CD4-positive, alpha-beta memory T cell (primary cell): ENCODE data around the gene UBN1. TPM values are rescaled to one million over a fixed set of nuclear protein-coding genes. Genes with fewer than 3 reads are reported as not detected.

ENCODE experiments used
- CTCF ChIA-PET: fragments of 350-600 bp; sonication (Branson Sonifier 250); formaldehyde crosslinking; loops from one replicate; lab custom pipeline; 2021; ENCODE audit warnings: inconsistent platforms; ENCODE audit not compliant: partially characterized antibody; lab: Charles Lee
- POLR2A ChIA-PET: fragments of 350-600 bp; sonication (Branson Sonifier 250); formaldehyde crosslinking; loops from one replicate; lab custom pipeline; 2021; ENCODE audit not compliant: partially characterized antibody; lab: Charles Lee
- DNase-seq, 5 donors: peaks; one replicate each; pipeline versions ENCODE4 v3.0.0 to v3.0.0-alpha.2; 2020 to 2022; ENCODE audit warnings: mixed read lengths in 1 of 5
- H3K27ac ChIP-seq: one replicate; pipeline ENCODE4 v1.7.0; 2013; ENCODE audit warnings: low read depth, low read length
- H3K27me3 ChIP-seq: 2 replicates; pipeline ENCODE4 v1.7.0; 2013; ENCODE audit warnings: mild to moderate bottlenecking, low read length, moderate library complexity; ENCODE audit not compliant: insufficient read depth
- H3K36me3 ChIP-seq: 2 replicates; pipeline ENCODE4 v1.7.0; 2013; ENCODE audit warnings: mild to moderate bottlenecking, low read length, moderate library complexity; ENCODE audit not compliant: insufficient read depth
- H3K4me1 ChIP-seq: 2 replicates; pipeline ENCODE4 v1.7.0; 2013; ENCODE audit warnings: mild to moderate bottlenecking, low read length, moderate library complexity; ENCODE audit not compliant: insufficient read depth
- H3K4me3 ChIP-seq, 2 donors: one replicate each; pipeline ENCODE4 v1.7.0; 2013; ENCODE audit warnings: low read length in 2 of 2, mild to moderate bottlenecking in 1 of 2
- H3K9me3 ChIP-seq, 2 donors: one replicate each; pipeline ENCODE4 v1.7.0; 2013; ENCODE audit warnings: low read length in 2 of 2, control low read depth in 1 of 2; ENCODE audit not compliant: control insufficient read depth in 1 of 2
- H3K27ac Mint-ChIP-seq, 7 donors: one replicate each; pipeline ENCODE4 v1.8.0; 2020 to 2021; ENCODE audit warnings: mixed read lengths in 7 of 7, mild to moderate bottlenecking in 6 of 7, inconsistent platforms in 3 of 7, moderate library complexity in 3 of 7
- H3K27me3 Mint-ChIP-seq, 2 donors: one replicate each; pipeline ENCODE4 v1.8.0; 2020 to 2021; ENCODE audit warnings: mixed read lengths in 2 of 2
- H3K36me3 Mint-ChIP-seq, 2 donors: one replicate each; pipeline ENCODE4 v1.8.0; 2020 to 2021; ENCODE audit warnings: mixed read lengths in 2 of 2, inconsistent platforms in 1 of 2, mild to moderate bottlenecking in 1 of 2
- H3K4me1 Mint-ChIP-seq, 4 donors: one replicate each; pipeline ENCODE4 v1.8.0; 2020 to 2021; ENCODE audit warnings: mixed read lengths in 4 of 4, mild to moderate bottlenecking in 1 of 4
- H3K4me3 Mint-ChIP-seq, 8 donors: one replicate each; pipeline ENCODE4 v1.8.0; 2020 to 2021; ENCODE audit warnings: mixed read lengths in 8 of 8, mild to moderate bottlenecking in 7 of 8, moderate library complexity in 6 of 8, inconsistent platforms in 3 of 8
- H3K9me3 Mint-ChIP-seq, 8 donors: one replicate each; pipeline ENCODE4 v1.8.0; 2020 to 2021; ENCODE audit warnings: mixed read lengths in 8 of 8, mild to moderate bottlenecking in 5 of 8, inconsistent platforms in 3 of 8, moderate library complexity in 1 of 8
- intact Hi-C: fragments of 100-400 bp; cut with micrococcal nuclease; formaldehyde crosslinking; loops from one replicate; pipeline ENCODE4 v1.15.1; 2023
- polyA plus RNA-seq, 2 donors: library from polyadenylated mRNA; unstranded; fragments of 300-500 nt; fragmentation: Illumina TruSeq; gene quantifications; one replicate each; pipeline ENCODE4 v1.2.3, GENCODE V29; 2021
- total RNA-seq, 2 experiments: library from RNA; stranded (reverse); gene quantifications; one replicate each; pipeline ENCODE4 v1.2.3, GENCODE V29; 2021

The UBN1 gene
- total and polyA plus RNA-seq, 4 experiments from 2014 or later = 6.0 to 42.7 (median 29.0) TPM

- Mint-ChIP-seq H3K27ac (peak overlapping the region in 2 of 7 donors; percentile 17 to 73), H3K4me1 (peaks cover 0 to 4% (median 0%) of the 10 kb centered on the region in 4 donors), H3K4me3 (no peak overlapping the region), H3K27me3 (no peaks in the 10 kb centered on the region), H3K9me3 (peaks cover 0 to 3% (median 0%) of the 10 kb centered on the region in 8 donors), H3K36me3 (peaks cover 51 to 73% of the 10 kb centered on the region in 2 donors)
- no peak for DNase-seq
- Histone ChIP-seq H3K4me1 (no peaks in the 10 kb centered on the region), H3K27ac (no peak overlapping the region), H3K27me3 (no peaks in the 10 kb centered on the region), H3K9me3 (no peaks in the 10 kb centered on the region), H3K4me3 (no peak overlapping the region), H3K36me3 (peaks cover 66% of the 10 kb centered on the region)
- ChIA-PET POLR2A (no interaction called here), CTCF (no interaction called here)
- intact Hi-C loops = no loop called here
These were observed 26.6 kb upstream of the UBN1 start for GRCh38 chr16:4820652-4821051.

- Mint-ChIP-seq H3K27ac (peak overlapping the region in 1 of 7 donors; percentile 38), H3K4me1 (peaks cover 0 to 4% (median 0%) of the 10 kb centered on the region in 4 donors)
These were observed 22.1 kb upstream of the UBN1 start for GRCh38 chr16:4825196-4825595.

DNA sequence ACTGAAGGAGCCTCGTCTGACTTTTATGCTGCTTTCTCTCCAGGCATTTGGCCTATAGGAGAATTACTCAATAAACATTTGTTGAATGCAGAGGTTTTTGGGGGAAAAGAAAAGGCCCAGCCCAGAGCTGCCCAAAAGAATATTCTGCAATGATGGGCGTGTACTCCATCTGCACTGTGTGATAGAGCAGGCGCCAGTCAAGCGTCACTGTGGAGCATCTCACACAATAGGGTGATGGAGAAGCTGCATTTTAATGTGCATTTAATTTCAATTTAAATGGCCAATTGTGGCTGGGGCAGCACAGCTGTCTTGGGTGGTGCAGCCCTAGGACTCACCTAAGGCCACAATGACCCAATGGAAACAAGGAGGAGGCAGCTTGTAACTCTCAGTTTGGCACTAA, 20.8 kb upstream of the UBN1 start:
- peaks cover 76% of the 10 kb centered on the region for H3K36me3 ChIP-seq
- Mint-ChIP-seq H3K9me3 (no peaks in the 10 kb centered on the region), H3K4me1 (peaks cover 0 to 10% (median 0%) of the 10 kb centered on the region in 4 donors), H3K27me3 (no peaks in the 10 kb centered on the region), H3K36me3 (peaks cover 44 to 77% of the 10 kb centered on the region in 2 donors), H3K4me3 (no peak overlapping the region), H3K27ac (peak overlapping the region in 1 of 7 donors; percentile 47)
- no peaks in the 10 kb centered on the region for H3K9me3 ChIP-seq
- no peak overlapping the region for H3K4me3 ChIP-seq
- no peaks in the 10 kb centered on the region for H3K4me1 ChIP-seq
- DNase-seq = no peak
- intact Hi-C loops = no loop called here
- no peaks in the 10 kb centered on the region for H3K27me3 ChIP-seq
- ChIA-PET CTCF (no interaction called here), POLR2A (interaction anchor here (1.3 kb wide), 1 partner anchor 24 kb away, joined by 3 read pairs; the partner anchor contains the start of gene ROGDI)
- H3K27ac ChIP-seq = no peak overlapping the region

More at GRCh38 chr16:4825196-4825595, 22.1 kb upstream of the UBN1 start:
- intact Hi-C loops = no loop called here
- Histone ChIP-seq H3K9me3 (no peaks in the 10 kb centered on the region), H3K4me3 (no peak overlapping the region), H3K4me1 (no peaks in the 10 kb centered on the region), H3K27ac (no peak overlapping the region), H3K27me3 (no peaks in the 10 kb centered on the region), H3K36me3 (peaks cover 73% of the 10 kb centered on the region)
- no peaks in the 10 kb centered on the region for H3K27me3 Mint-ChIP-seq
- ChIA-PET CTCF (no interaction called here), POLR2A (interaction anchor here (1.4 kb wide), 1 partner anchor 23 kb away, joined by 5 read pairs; the partner anchor contains the start of gene ROGDI)
- H3K9me3 Mint-ChIP-seq = no peaks in the 10 kb centered on the region
- no peak overlapping the region for H3K4me3 Mint-ChIP-seq
- DNase-seq = no peak
- H3K36me3 Mint-ChIP-seq = peaks cover 43 to 74% of the 10 kb centered on the region in 2 donors

DNA sequence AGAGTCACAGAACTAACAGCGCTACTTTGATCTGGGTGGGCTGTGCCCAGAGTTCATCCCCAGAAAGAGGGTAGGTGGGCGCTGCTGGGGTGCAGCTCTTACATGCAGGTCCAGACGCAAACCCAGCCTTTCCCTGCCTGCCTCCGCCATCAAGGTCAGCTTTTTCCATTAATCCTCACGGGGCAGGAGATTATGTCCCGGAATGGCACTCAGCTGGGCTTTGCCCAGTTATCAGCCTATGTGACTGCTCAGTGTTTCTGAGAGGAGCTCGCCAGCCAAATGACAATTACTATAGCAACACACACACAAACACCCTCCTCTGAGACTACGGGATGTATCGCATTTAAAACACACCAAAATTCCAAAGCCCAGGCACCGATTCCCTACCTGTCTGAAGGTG, 20.3 kb upstream of the UBN1 start:
- Mint-ChIP-seq H3K9me3 (no peaks in the 10 kb centered on the region), H3K27ac (peak overlapping the region in 2 of 7 donors; percentile 13 to 36), H3K4me3 (no peak overlapping the region), H3K4me1 (peaks cover 0 to 10% (median 0%) of the 10 kb centered on the region in 4 donors), H3K36me3 (peaks cover 46 to 76% of the 10 kb centered on the region in 2 donors), H3K27me3 (no peaks in the 10 kb centered on the region)
- no peak overlapping the region for H3K4me3 ChIP-seq
- no peaks in the 10 kb centered on the region for H3K9me3 ChIP-seq
- POLR2A ChIA-PET = interaction anchor here (1.3 kb wide), 1 partner anchor 25 kb away, joined by 3 read pairs; the partner anchor contains the start of gene ROGDI
- intact Hi-C loops = no loop called here
- no peaks in the 10 kb centered on the region for H3K27me3 ChIP-seq
- peaks cover 76% of the 10 kb centered on the region for H3K36me3 ChIP-seq
- no peaks in the 10 kb centered on the region for H3K4me1 ChIP-seq
- DNase-seq = no peak
- CTCF ChIA-PET = no interaction called here
- no peak overlapping the region for H3K27ac ChIP-seq

- Mint-ChIP-seq H3K27me3 (no peaks in the 10 kb centered on the region), H3K36me3 (peaks cover 49 to 77% of the 10 kb centered on the region in 2 donors), H3K4me3 (no peak overlapping the region), H3K4me1 (peaks cover 1 to 12% (median 7%) of the 10 kb centered on the region in 4 donors), H3K27ac (peak overlapping the region in 2 of 7 donors; percentile 8 to 84), H3K9me3 (no peaks in the 10 kb centered on the region)
- CTCF ChIA-PET = no interaction called here
- intact Hi-C loops = no loop called here
- peaks cover 8% of the 10 kb centered on the region for H3K4me1 ChIP-seq
- peaks cover 75% of the 10 kb centered on the region for H3K36me3 ChIP-seq
- POLR2A ChIA-PET = interaction anchor here (0.9 kb wide), 1 partner anchor 10 kb away, joined by 3 read pairs; no protein-coding TSS in a partner anchor
- H3K4me3 ChIP-seq = no peak overlapping the region
- no peaks in the 10 kb centered on the region for H3K27me3 ChIP-seq
- DNase-seq = no peak
- no peaks in the 10 kb centered on the region for H3K9me3 ChIP-seq
- H3K27ac ChIP-seq = no peak overlapping the region
These were observed 18.5 kb upstream of the UBN1 start for GRCh38 chr16:4828567-4829321.

DNA sequence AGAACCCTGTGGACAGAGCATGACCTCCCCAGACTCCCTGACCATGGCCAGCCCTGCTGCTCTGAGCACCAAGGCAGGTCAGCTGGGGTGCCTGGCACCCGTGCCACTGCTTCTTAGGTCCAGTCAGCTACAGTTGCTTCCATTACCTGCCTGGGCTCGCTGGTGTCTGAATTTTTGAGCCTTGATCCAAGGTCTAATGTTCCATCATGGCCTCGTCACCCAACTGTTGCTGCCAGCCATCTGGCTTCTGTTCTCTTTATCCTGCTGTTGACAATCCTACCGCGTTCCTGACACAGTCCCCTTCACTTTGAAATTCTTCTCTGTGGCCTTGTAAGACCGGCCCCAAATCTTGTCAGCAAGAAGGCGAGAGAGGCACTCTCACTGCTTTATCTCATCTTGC, 16.9 kb upstream of the UBN1 start:
- H3K27me3 Mint-ChIP-seq = no peaks in the 10 kb centered on the region
- H3K27me3 ChIP-seq = no peaks in the 10 kb centered on the region
- H3K4me3 ChIP-seq = no peak overlapping the region
- ChIA-PET CTCF (interaction anchor here (0.6 kb wide), 1 partner anchor 58 kb away, joined by 3 read pairs; no protein-coding TSS in a partner anchor), POLR2A (no interaction called here)
- no peak overlapping the region for H3K4me3 Mint-ChIP-seq
- peaks cover 38 to 69% of the 10 kb centered on the region in 2 donors for H3K36me3 Mint-ChIP-seq
- H3K27ac ChIP-seq = no peak overlapping the region
- intact Hi-C loops = no loop called here
- H3K4me1 Mint-ChIP-seq = peaks cover 1 to 21% (median 5%) of the 10 kb centered on the region in 4 donors
- H3K9me3 ChIP-seq = no peaks in the 10 kb centered on the region
- DNase-seq = no peak
- peaks cover 66% of the 10 kb centered on the region for H3K36me3 ChIP-seq
- peak overlapping the region in 1 of 7 donors; percentile 68 for H3K27ac Mint-ChIP-seq
- H3K9me3 Mint-ChIP-seq = no peaks in the 10 kb centered on the region
- H3K4me1 ChIP-seq = peaks cover 11% of the 10 kb centered on the region

DNA sequence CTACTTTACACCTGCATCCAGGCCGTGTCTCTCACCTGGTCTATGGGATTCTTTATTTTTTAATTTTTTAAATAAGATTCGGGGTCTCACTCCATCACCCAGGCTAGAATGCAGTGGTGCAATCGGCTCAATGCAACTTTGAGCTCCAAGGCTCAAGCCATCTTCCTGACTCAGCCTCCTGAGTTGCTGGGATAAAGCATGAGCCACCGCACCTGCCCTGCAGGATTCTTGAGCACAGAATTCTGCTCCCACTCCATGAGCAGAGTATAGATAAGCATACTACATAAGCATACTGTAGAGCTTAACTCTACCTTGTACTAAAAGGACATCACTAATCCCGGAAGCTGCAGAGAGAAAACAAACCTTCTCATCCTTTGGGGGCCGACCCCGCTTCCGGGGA, 15.7 kb upstream of the UBN1 start:
- no peak overlapping the region for H3K27ac ChIP-seq
- Mint-ChIP-seq H3K4me1 (peaks cover 1 to 21% (median 6%) of the 10 kb centered on the region in 4 donors), H3K36me3 (peaks cover 38 to 67% of the 10 kb centered on the region in 2 donors), H3K4me3 (no peak overlapping the region), H3K27ac (no peak overlapping the region), H3K27me3 (no peaks in the 10 kb centered on the region), H3K9me3 (no peaks in the 10 kb centered on the region)
- no peak for DNase-seq
- H3K4me3 ChIP-seq = no peak overlapping the region
- ChIA-PET POLR2A (no interaction called here), CTCF (no interaction called here)
- peaks cover 64% of the 10 kb centered on the region for H3K36me3 ChIP-seq
- H3K27me3 ChIP-seq = no peaks in the 10 kb centered on the region
- intact Hi-C loops = no loop called here
- H3K9me3 ChIP-seq = no peaks in the 10 kb centered on the region
- H3K4me1 ChIP-seq = peaks cover 11% of the 10 kb centered on the region
